NCI-H2227 (cell line): ENCODE measurements around the gene PLAC8.
"Not testable (repeated sequence)": the region's sequence is repeated elsewhere in the genome, so short reads cannot be mapped to it uniquely, and the experiment has no call there.

Experiments used
- DNase-seq: peaks from one replicate; lab custom pipeline; 2025; ENCODE audit not compliant: unreplicated experiment; lab: John Stamatoyannopoulos, UW

PLAC8 gene

GRCh38 chr4:83074086-83074704 is 40.3 kb downstream of the PLAC8 start:
- DNase-seq = peak; percentile 61

DNA sequence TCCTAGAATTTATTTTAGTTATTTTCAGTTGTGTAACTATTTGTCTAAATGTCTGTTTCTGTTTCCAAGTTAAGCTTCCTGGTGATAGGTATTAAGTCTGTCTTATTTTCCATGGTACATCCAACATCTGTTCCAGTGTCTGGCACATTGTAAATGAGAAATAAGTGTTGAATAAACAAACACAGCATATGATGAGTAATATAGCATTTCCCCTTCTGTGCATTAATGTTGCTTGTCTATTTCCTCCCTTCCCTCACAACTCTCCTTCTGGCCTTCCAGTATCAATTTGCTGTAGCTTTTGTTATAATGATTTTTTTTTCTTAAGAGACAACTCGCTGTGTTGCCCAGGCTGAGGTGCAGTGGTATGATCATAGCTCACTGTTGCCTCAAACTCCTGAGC is 43.4 kb downstream of the PLAC8 start:
- DNase-seq = no peak

GRCh38 chr4:83067058-83067639 is 47.4 kb downstream of the PLAC8 start:
- DNase-seq = no peak

- DNase-seq = no peak
Measured at GRCh38 chr4:83065266-83065665, 49.3 kb downstream of the PLAC8 start.

DNA sequence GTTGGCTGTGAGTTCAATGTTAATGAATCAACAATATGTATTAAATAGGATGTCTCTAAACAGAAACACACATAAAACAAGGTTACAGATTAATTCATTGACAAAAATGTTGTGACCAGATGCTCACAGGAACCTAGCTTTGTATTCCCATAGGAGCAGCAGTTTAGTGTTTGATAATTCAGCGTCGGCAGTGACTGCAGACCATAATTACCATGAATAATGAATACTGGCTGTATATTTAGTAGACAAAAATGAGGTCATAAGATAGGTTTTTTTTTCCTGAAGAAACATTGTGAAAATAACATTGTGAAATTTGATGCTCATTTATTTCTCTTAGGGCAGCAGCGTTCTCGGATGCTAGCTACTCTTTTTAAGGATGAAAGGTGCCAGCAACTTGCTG is 51.8 kb downstream of the PLAC8 start:
- DNase-seq = no peak

- no peak for DNase-seq
Measured at GRCh38 chr4:83054928-83055327, 59.6 kb downstream of the PLAC8 start.

- not testable (repeated sequence) for DNase-seq
Measured at GRCh38 chr4:83048781-83049180, 65.7 kb downstream of the PLAC8 start.

DNA sequence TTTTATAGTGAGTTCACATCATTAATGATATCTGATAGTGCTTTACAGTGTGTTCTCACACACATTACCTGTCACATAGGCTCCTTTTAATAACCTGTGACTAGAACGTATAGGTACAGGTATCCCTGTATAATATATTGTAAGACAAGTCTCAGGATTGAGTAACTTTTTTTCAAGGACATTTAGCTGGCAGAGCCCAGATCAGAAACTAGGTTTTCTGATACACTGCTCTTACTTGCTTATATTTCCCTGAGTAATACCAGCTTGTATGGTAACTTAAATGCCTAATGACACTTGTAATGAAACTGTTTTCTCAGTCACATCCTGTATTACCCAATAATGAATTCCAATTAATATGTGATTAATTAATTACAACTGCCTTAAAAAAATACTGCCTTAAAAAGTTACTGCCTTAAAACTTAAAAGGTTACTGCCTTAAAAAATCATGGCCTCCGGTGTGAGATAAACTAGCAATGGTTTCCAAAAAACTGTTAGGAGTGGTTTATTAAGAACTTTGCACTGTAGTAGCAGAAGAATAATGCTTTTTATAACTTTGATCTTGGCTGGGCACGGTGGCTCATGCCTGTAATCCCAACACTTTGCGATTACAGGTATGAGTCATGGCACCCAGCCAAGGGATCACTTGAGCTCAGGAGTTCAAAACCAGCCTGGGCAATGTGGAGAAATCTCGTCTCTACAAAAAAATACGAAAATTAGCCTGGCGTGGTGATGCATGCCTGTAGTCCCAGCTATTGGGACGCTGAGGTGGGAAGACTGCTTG is 67.6 kb downstream of the PLAC8 start:
- no peak for DNase-seq

GRCh38 chr4:83043801-83044407 is 70.6 kb downstream of the PLAC8 start:
- DNase-seq = no peak

DNA sequence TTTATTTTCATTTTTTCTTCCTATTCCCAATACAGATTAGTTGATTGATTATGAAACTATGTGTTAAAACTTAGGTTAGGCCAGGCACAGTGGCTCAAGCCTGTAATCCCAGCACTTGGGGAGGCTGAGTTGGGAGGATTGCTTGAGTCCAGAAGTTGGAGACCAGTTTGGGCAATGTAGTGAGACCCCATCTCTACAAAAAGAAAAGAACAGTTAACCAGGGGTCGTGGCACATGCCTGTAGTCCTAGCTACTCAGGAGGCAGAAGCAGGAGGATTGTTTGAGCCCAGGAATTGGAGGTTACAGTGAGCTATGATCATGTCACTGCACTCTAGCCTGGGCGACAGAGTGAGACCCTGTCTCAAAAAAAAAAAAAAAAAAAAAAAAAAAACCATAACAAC is 71.4 kb downstream of the PLAC8 start:
- not testable (repeated sequence) for DNase-seq

DNA sequence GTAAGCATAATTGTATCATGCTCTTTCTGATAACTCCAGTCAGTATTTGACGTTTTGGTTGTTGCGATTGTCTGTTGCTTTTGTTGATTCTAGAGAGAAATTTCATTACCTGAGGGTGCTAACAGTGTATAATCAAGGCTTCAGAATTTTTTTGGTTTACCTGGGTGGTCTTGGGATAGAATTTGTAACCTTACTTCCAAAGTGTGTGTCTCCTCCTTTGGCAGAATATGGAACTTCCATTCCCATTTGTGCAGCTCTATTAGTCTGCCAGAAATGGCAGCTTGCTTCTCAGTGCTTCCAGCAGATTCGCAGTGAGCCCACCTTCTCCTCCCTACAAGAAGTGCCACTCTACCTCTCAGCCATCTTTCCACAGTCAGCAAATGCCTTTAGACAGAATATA is 74.3 kb downstream of the PLAC8 start:
- no peak for DNase-seq
